Colonic mucosa (tissue), 4 donors: ENCODE data around the gene SBK2. TPM values are rescaled to one million over a fixed set of nuclear protein-coding genes. Genes with fewer than 3 reads are reported as not detected.
A peak's percentile ranks its signal among the peaks of the same experiment; 100 is the strongest.

Experiments used
- DNase-seq: peaks from one replicate; pipeline ENCODE4 v3.0.0-alpha.2; 2020
- H3K27ac ChIP-seq: fragments of 200-600 bp; one replicate; pipeline ENCODE4 v1.8.0; 2021
- H3K27me3 ChIP-seq: fragments of 200-600 bp; one replicate; pipeline ENCODE4 v1.8.0; 2021
- H3K36me3 ChIP-seq: fragments of 200-600 bp; one replicate; pipeline ENCODE4 v1.8.0; 2021
- H3K4me1 ChIP-seq: fragments of 200-600 bp; one replicate; pipeline ENCODE4 v1.8.0; 2021; ENCODE audit warnings: mild to moderate bottlenecking
- H3K4me3 ChIP-seq: fragments of 200-600 bp; one replicate; pipeline ENCODE4 v1.8.0; 2021
- H3K9ac ChIP-seq, 2 donors: one replicate each; pipeline ENCODE4 v1.7.0; 2013; ENCODE audit warnings: control low read depth in 2 of 2, low read depth in 2 of 2, low read length in 2 of 2
- H3K9me3 ChIP-seq: fragments of 200-600 bp; one replicate; pipeline ENCODE4 v1.8.0; 2021
- intact Hi-C: fragments of 100-400 bp; cut with DNase I; formaldehyde crosslinking; loops from one replicate; pipeline ENCODE4 v1.14.1; 2022
- total RNA-seq, 2 donors: library from RNA; stranded (reverse); fragmentation: NEBNext Ultra II Directional in 1 of 2; extraction: Animal tissue kit (Norgen Biotek cat#: 25700) in 1 of 2; gene quantifications; one replicate each; pipeline ENCODE4 v1.2.1, GENCODE V29; 2021
- TF ChIP-seq, protein P1 (sequence below): fragments of 200-600 bp; IDR thresholded peaks from one replicate; pipeline ENCODE4 v1.8.0; 2022; ENCODE audit warnings: antibody characterized with exemption, mild to moderate bottlenecking
- donor health status: healthy.
- donor health status: DM: no; HTN: no; CAD: no.
- donor health status: DM: no; HTN: no; CAD: no.

SBK2 gene
- total RNA-seq, 2 donors from 2014 or later = not detected

DNA sequence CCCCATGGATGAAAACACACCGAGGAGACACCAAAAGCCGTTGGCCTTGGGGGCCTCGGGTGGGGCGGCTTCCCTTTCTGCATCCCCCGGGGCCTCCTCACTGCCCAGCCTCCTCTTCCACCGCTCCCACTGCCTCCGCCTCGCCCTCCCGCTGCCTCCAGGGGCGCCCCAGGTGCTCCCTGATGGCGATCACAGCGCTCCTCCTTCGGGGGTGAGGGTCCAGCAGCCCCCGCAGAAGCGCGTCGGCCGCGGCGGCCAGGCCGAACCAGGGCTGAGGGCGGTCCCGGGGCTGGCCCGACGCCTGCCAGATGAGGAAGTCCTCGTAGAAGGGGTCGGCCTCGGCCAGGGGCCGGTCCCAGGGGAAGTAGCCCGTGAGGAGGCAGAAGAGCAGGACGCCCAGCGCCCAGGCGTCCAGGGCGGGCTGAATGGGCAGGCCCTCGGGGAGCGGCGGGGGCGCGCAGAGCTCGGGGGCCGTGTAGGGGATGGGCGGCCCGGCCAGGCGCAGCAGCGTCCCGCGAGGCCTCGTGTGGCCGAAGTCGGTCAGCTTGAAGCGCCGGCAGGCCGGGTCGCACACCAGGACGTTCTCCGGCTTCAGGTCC, 7.2 kb downstream of the SBK2 start:
- Histone ChIP-seq H3K4me3 (no peak overlapping the region), H3K9ac (no peak overlapping the region), H3K27ac (no peak overlapping the region), H3K27me3 (no peaks in the 10 kb centered on the region), H3K9me3 (no peaks in the 10 kb centered on the region), H3K4me1 (peaks cover 4% of the 10 kb centered on the region), H3K36me3 (no peaks in the 10 kb centered on the region)
- intact Hi-C loops = no loop called here
- no peak for DNase-seq
- TF ChIP-seq, protein P1, sequence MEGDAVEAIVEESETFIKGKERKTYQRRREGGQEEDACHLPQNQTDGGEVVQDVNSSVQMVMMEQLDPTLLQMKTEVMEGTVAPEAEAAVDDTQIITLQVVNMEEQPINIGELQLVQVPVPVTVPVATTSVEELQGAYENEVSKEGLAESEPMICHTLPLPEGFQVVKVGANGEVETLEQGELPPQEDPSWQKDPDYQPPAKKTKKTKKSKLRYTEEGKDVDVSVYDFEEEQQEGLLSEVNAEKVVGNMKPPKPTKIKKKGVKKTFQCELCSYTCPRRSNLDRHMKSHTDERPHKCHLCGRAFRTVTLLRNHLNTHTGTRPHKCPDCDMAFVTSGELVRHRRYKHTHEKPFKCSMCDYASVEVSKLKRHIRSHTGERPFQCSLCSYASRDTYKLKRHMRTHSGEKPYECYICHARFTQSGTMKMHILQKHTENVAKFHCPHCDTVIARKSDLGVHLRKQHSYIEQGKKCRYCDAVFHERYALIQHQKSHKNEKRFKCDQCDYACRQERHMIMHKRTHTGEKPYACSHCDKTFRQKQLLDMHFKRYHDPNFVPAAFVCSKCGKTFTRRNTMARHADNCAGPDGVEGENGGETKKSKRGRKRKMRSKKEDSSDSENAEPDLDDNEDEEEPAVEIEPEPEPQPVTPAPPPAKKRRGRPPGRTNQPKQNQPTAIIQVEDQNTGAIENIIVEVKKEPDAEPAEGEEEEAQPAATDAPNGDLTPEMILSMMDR = no peak

DNA sequence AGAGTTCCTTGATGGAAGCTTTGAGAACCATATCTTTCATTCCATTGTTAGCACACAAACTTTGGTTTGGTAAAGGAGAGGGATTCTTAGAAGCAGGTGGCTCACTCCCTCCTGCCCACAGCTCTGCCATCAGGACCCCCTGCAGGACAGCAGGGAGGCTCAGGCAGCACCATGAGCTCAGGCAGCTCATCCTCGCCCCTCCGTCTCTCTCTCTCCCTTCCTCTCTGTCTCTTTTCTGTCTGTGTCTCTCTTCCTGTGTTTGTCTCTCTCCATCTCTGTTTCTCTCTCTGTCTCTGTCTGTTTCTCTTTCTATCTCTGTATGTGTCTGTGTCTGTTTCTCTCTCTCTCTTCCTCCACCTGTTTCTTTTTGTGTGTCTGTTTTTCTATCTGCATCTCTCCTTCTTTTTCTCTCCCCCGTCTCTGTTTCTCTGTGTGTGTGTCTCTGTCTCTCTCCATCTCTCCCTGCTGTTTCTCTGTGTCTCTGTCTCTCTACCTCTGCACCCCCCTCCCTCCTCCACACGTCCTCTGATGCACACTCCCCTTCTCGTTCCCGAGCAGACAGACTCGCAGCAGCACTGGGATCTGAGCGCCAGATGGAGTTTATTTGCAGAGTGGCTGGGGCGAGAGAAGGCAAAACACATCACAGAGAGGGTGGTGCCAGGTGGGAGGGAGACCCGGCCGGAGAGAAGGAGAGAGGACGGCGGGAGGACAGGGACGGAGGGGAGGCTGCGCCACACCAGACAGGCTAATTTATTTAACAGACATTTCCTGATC, 8.7 kb downstream of the SBK2 start:
- TF ChIP-seq, protein P1 = no peak
- Histone ChIP-seq H3K9me3 (no peaks in the 10 kb centered on the region), H3K36me3 (no peaks in the 10 kb centered on the region), H3K4me3 (no peak overlapping the region), H3K27me3 (no peaks in the 10 kb centered on the region), H3K9ac (no peak overlapping the region), H3K27ac (no peak overlapping the region), H3K4me1 (peaks cover 4% of the 10 kb centered on the region)
- DNase-seq = no peak
- intact Hi-C loops = no loop called here

DNA sequence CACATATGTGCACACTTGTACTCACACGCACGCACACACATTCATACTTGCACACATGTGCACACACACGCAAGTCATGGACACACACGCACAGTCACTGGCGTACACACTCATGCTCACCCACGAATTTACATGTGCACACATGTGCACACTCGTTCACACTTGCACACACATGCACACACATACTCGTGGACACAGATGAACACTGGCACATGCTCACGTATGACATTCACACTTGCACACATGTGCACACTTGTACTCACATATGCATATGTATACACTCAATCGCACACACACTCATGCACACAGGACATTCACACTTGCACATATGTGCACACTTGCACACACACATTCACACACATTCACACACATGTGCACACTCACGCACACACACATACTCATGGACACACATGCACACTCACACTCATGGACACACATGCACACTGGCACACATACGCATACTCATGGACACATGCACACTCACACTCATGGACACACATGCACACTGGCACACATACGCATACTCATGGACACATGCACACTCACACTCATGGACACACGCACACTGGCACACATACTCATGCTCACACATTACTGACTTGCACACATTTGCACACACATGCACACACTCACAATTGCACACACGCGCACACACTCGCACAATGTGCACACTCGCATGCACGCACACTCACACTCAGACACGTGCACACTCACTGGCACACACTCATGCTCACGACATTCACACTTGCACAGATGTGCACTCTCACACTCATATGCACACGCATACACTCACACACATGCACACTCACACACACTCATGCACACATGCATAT, 9.5 kb downstream of the SBK2 start:
- peaks cover 4% of the 10 kb centered on the region for H3K4me1 ChIP-seq
- no peaks in the 10 kb centered on the region for H3K9me3 ChIP-seq
- H3K4me3 ChIP-seq = no peak overlapping the region
- no peak for DNase-seq
- H3K27ac ChIP-seq = no peak overlapping the region
- intact Hi-C loops = no loop called here
- no peak overlapping the region for H3K9ac ChIP-seq
- H3K27me3 ChIP-seq = no peaks in the 10 kb centered on the region
- TF ChIP-seq, protein P1 = no peak
- no peaks in the 10 kb centered on the region for H3K36me3 ChIP-seq

DNA sequence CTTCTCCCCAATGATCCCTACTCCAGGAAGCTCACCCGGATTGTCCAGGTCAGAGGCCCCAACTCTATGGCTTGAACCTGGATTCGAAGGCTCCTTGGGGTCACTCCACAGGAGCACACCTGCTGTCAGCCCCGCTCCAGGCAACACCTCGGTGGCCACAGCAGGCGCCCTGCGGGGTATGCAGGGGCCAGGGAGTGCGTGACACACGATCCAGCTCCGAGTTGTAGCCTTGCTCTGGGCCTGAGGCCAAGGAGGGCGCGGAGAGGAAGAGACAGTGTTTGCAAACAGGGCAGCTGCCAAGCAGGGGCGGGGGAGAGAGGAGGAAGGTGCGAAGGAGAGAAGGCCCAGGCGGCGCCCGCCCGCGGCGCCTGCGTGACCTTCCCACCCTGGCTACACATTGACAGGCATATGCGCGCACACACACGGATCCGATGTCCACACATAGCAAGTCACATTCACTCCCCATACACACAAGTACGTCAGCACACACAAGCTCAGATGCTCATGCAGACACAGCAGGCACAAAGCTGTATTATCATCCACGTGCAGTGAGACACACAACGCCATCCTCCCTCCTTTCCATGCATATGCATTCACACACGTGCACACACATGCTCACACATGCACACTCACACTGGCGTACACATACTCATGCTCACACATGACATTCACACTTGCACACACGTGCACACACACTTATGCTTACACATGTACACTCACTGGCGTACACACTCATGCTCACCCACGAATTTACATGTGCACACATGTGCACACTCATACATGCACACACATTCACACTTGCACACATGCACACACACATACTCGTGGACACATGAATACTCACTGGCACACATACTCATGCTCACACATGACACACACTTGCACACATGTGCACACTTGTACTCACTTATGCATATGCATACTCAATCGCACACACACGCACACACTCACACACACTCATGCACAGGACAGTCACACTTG, 10.4 kb downstream of the SBK2 start:
- no peaks in the 10 kb centered on the region for H3K9me3 ChIP-seq
- H3K36me3 ChIP-seq = no peaks in the 10 kb centered on the region
- DNase-seq = peak; percentile 81
- TF ChIP-seq, protein P1 = no peak
- intact Hi-C loops = no loop called here
- H3K27me3 ChIP-seq = no peaks in the 10 kb centered on the region
- no peak overlapping the region for H3K4me3 ChIP-seq
- no peak overlapping the region for H3K9ac ChIP-seq
- no peak overlapping the region for H3K27ac ChIP-seq
- peaks cover 4% of the 10 kb centered on the region for H3K4me1 ChIP-seq
